ENCODE data around the gene DSCAML1. TPM values are rescaled to one million over a fixed set of nuclear protein-coding genes. Genes with fewer than 3 reads are reported as not detected.

The DSCAML1 gene
- total RNA-seq, 4 donors from 2014 or later = 0.20 to 1.1 (median 0.36) TPM

DNA sequence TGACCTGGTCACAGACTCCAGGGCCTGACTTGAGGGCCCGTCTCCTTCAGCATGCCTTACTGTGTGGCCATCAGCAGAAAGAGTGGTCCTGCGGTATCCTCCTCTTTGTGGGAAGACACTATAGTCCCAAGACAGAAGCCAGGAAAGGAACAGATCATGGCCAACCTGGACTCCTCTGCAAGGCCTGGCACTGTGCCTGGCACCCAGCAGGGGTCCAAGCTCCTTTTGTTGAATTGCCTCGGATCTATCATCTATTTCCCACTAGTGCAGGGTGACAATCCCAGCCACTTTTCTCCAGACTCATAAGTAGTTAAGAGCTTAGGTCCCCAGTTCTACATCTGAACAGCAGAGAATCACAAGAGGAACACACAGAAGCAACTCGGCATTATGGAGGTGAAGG lies 27.0 kb downstream of the DSCAML1 start:
- TF ChIP-seq, protein P1, sequence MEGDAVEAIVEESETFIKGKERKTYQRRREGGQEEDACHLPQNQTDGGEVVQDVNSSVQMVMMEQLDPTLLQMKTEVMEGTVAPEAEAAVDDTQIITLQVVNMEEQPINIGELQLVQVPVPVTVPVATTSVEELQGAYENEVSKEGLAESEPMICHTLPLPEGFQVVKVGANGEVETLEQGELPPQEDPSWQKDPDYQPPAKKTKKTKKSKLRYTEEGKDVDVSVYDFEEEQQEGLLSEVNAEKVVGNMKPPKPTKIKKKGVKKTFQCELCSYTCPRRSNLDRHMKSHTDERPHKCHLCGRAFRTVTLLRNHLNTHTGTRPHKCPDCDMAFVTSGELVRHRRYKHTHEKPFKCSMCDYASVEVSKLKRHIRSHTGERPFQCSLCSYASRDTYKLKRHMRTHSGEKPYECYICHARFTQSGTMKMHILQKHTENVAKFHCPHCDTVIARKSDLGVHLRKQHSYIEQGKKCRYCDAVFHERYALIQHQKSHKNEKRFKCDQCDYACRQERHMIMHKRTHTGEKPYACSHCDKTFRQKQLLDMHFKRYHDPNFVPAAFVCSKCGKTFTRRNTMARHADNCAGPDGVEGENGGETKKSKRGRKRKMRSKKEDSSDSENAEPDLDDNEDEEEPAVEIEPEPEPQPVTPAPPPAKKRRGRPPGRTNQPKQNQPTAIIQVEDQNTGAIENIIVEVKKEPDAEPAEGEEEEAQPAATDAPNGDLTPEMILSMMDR (IDR thresholded peaks at IDR 0.05) = no peak
- no peak for TF ChIP-seq EP300 (IDR thresholded peaks at IDR 0.05)
- TF ChIP-seq POLR2A (IDR thresholded peaks at IDR 0.05) = no peak
- WGBS, 2 donors = 84 to 89% methylated on average over 4 of the region's 4 CpGs
- Histone ChIP-seq H3K36me3 (no peaks in the 10 kb centered on the region), H3K4me3 (no peak overlapping the region), H3K9me3 (no peaks in the 10 kb centered on the region), H3K27ac (no peak overlapping the region), H3K4me1 (no peaks in the 10 kb centered on the region), H3K27me3 (no peaks in the 10 kb centered on the region)
- DNase-seq (ENCODE audit: low spot score in 2 of 2) = no peak

DNA sequence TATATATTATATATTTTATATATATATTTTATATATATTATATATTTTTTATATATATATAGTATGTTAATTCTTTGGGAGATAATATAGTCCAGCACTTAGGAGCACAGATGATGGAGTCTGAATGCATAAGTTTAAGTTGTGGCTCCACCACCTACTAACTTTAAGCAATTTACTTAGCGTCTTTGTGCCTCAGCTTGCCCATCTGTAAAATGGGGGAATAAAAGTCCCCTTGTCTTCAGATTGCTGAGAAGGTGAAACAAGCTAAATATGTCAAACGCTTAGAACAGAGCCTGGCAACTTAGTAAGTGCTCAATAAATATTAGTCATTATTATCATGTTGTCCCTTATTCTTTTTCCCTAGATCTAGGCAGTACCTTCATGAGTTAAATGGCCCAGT lies 27.5 kb downstream of the DSCAML1 start:
- H3K9me3 ChIP-seq = no peaks in the 10 kb centered on the region
- H3K27me3 ChIP-seq = no peaks in the 10 kb centered on the region
- TF ChIP-seq POLR2A (IDR thresholded peaks at IDR 0.05) (no peak), EP300 (IDR thresholded peaks at IDR 0.05) (no peak)
- TF ChIP-seq, protein P1 (IDR thresholded peaks at IDR 0.05) = no peak
- whole genome bisulfite sequencing, 2 donors = 96 to 97% methylated on average over 2 of the region's 2 CpGs
- H3K4me1 ChIP-seq = no peaks in the 10 kb centered on the region
- no peak for DNase-seq (ENCODE audit: low spot score in 2 of 2)
- H3K27ac ChIP-seq = no peak overlapping the region
- H3K4me3 ChIP-seq = no peak overlapping the region
- H3K36me3 ChIP-seq = no peaks in the 10 kb centered on the region

DNA sequence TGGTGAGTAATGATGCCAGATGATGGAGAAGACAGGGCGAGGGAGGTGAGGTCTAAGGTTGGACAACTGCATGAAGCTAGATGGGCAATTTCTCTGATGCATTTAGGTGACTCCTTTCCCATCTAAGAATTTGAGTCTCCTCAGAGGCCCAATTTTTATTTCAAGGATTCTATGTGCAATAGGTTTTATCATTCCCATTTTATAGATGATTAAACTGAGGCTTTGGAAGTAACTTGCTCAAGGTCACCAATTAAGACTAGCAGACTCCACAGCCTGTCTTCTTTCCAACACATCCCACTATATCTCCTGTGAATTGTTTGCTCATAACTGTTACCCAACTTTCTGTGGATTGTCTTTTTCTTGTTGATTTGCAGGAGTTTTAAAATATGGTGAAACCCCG lies 28.5 kb downstream of the DSCAML1 start:
- no peak overlapping the region for H3K27ac ChIP-seq
- TF ChIP-seq, protein P1 (IDR thresholded peaks at IDR 0.05) = no peak
- no peak for TF ChIP-seq POLR2A (IDR thresholded peaks at IDR 0.05)
- no peak for TF ChIP-seq EP300 (IDR thresholded peaks at IDR 0.05)
- WGBS, 2 donors = 94 to 95% methylated on average over 2 of the region's 2 CpGs
- no peaks in the 10 kb centered on the region for H3K27me3 ChIP-seq
- no peak for DNase-seq (ENCODE audit: low spot score in 2 of 2)
- no peaks in the 10 kb centered on the region for H3K36me3 ChIP-seq
- no peaks in the 10 kb centered on the region for H3K9me3 ChIP-seq
- H3K4me1 ChIP-seq = no peaks in the 10 kb centered on the region
- H3K4me3 ChIP-seq = no peak overlapping the region

DNA sequence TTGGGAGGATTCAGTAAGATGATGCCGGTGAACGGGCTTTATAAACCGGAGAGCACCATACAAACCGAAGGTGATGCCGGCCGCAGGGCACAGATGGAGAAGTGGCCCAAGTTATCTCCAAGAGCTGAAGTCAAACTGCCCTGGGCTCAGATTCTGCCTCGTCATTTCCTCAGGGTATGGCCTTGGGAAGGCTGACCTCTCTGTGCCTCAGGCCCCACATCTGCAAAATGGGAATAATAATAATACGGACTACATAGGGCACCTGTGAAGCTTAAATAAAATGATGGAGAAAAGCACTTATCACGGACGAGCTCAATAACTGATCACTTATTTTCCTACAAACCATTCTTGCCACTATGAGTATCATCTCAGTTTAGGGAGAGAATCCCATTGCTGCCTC lies 29.9 kb downstream of the DSCAML1 start:
- WGBS, 2 donors = 87 to 90% methylated on average over 10 of the region's 10 CpGs
- no peaks in the 10 kb centered on the region for H3K9me3 ChIP-seq
- no peaks in the 10 kb centered on the region for H3K36me3 ChIP-seq
- H3K27me3 ChIP-seq = no peaks in the 10 kb centered on the region
- H3K4me3 ChIP-seq = no peak overlapping the region
- TF ChIP-seq, protein P1 (IDR thresholded peaks at IDR 0.05) = no peak
- TF ChIP-seq EP300 (IDR thresholded peaks at IDR 0.05) (no peak), POLR2A (IDR thresholded peaks at IDR 0.05) (no peak)
- no peak for DNase-seq (ENCODE audit: low spot score in 2 of 2)
- no peak overlapping the region for H3K27ac ChIP-seq
- H3K4me1 ChIP-seq = no peaks in the 10 kb centered on the region

DNA sequence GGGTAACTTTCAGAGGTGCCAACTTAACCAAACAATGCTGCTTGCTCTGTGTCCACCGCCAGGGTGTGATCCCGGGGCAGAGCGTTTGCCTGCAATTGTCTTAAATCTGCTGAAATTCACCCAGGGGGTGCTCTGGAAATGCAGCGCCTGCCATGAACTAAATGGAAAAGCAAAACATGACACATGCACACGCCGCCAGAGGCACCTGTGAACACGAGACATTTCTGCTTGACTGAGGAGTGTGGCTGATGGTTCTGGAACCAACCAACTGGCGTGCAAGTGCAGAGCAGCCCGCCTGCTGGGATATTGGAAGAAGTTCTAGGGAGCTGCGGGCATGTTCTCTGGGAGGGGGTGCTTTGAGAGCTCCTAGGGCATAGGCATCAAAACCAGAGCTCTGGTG lies 30.4 kb downstream of the DSCAML1 start:
- Histone ChIP-seq H3K4me1 (no peaks in the 10 kb centered on the region), H3K9me3 (no peaks in the 10 kb centered on the region), H3K27ac (no peak overlapping the region), H3K36me3 (no peaks in the 10 kb centered on the region), H3K27me3 (no peaks in the 10 kb centered on the region), H3K4me3 (no peak overlapping the region)
- WGBS, 2 donors = 80 to 95% methylated on average over 10 of the region's 10 CpGs
- TF ChIP-seq, protein P1 (IDR thresholded peaks at IDR 0.05) = no peak
- TF ChIP-seq POLR2A (IDR thresholded peaks at IDR 0.05) = no peak
- no peak for TF ChIP-seq EP300 (IDR thresholded peaks at IDR 0.05)
- DNase-seq (ENCODE audit: low spot score in 2 of 2) = no peak

Measured in tibial nerve (tissue), 4 donors.